Measurements from ENCODE around the gene GGCT.
"Not testable (repeated sequence)": the region's sequence is repeated elsewhere in the genome, so short reads cannot be mapped to it uniquely, and the experiment has no call there.

GGCT gene

GRCh38 chr7:30531286-30531685, 26.7 kb upstream of the GGCT start:
- no peak overlapping the region for H3K9ac ChIP-seq (ENCODE audit: low read length)
- H3K36me3 ChIP-seq (ENCODE audit: control insufficient read depth, insufficient read depth, low read length): no peaks in the 10 kb centered on the region
- no peak overlapping the region for H3K4me3 ChIP-seq (ENCODE audit: low read length)
- peaks cover under 1% of the 10 kb centered on the region for H3K4me1 ChIP-seq (ENCODE audit: control insufficient read depth, insufficient read depth, low read length)
- no peaks in the 10 kb centered on the region for H3K27me3 ChIP-seq (ENCODE audit: control insufficient read depth, insufficient read depth, low read length)
- H3K9me3 ChIP-seq (ENCODE audit: control insufficient read depth, low read length): no peaks in the 10 kb centered on the region

GRCh38 chr7:30530373-30530772, 25.7 kb upstream of the GGCT start:
- H3K27me3 ChIP-seq (ENCODE audit: control insufficient read depth, insufficient read depth, low read length): no peaks in the 10 kb centered on the region
- no peak overlapping the region for H3K9ac ChIP-seq (ENCODE audit: low read length)
- H3K4me1 ChIP-seq (ENCODE audit: control insufficient read depth, insufficient read depth, low read length): peaks cover 9% of the 10 kb centered on the region
- H3K9me3 ChIP-seq (ENCODE audit: control insufficient read depth, low read length): no peaks in the 10 kb centered on the region
- no peaks in the 10 kb centered on the region for H3K36me3 ChIP-seq (ENCODE audit: control insufficient read depth, insufficient read depth, low read length)
- H3K4me3 ChIP-seq (ENCODE audit: low read length): no peak overlapping the region

GRCh38 chr7:30528779-30529178, 24.1 kb upstream of the GGCT start:
- no peaks in the 10 kb centered on the region for H3K9me3 ChIP-seq (ENCODE audit: control insufficient read depth, low read length)
- peaks cover 17% of the 10 kb centered on the region for H3K4me1 ChIP-seq (ENCODE audit: control insufficient read depth, insufficient read depth, low read length)
- no peak overlapping the region for H3K4me3 ChIP-seq (ENCODE audit: low read length)
- H3K36me3 ChIP-seq (ENCODE audit: control insufficient read depth, insufficient read depth, low read length): no peaks in the 10 kb centered on the region
- H3K9ac ChIP-seq (ENCODE audit: low read length): no peak overlapping the region
- no peaks in the 10 kb centered on the region for H3K27me3 ChIP-seq (ENCODE audit: control insufficient read depth, insufficient read depth, low read length)

- not testable (repeated sequence) for H3K36me3 ChIP-seq (ENCODE audit: control insufficient read depth, insufficient read depth, low read length); H3K9me3 ChIP-seq (ENCODE audit: control insufficient read depth, low read length); H3K27me3 ChIP-seq (ENCODE audit: control insufficient read depth, insufficient read depth, low read length); H3K9ac ChIP-seq (ENCODE audit: low read length); H3K4me3 ChIP-seq (ENCODE audit: low read length)
- H3K4me1 ChIP-seq (ENCODE audit: control insufficient read depth, insufficient read depth, low read length): peaks cover 17% of the 10 kb centered on the region
Measured at GRCh38 chr7:30527297-30527696, 22.7 kb upstream of the GGCT start.

- Histone ChIP-seq H3K4me1 (ENCODE audit: control insufficient read depth, insufficient read depth, low read length) (peaks cover 17% of the 10 kb centered on the region), H3K9me3 (ENCODE audit: control insufficient read depth, low read length) (no peaks in the 10 kb centered on the region), H3K36me3 (ENCODE audit: control insufficient read depth, insufficient read depth, low read length) (no peaks in the 10 kb centered on the region), H3K27me3 (ENCODE audit: control insufficient read depth, insufficient read depth, low read length) (no peaks in the 10 kb centered on the region), H3K9ac (ENCODE audit: low read length) (no peak overlapping the region), H3K4me3 (ENCODE audit: low read length) (no peak overlapping the region)
Measured at GRCh38 chr7:30526163-30526562, 21.5 kb upstream of the GGCT start.

GRCh38 chr7:30525429-30525828, 20.8 kb upstream of the GGCT start:
- H3K9ac ChIP-seq (ENCODE audit: low read length): no peak overlapping the region
- no peaks in the 10 kb centered on the region for H3K27me3 ChIP-seq (ENCODE audit: control insufficient read depth, insufficient read depth, low read length)
- H3K4me3 ChIP-seq (ENCODE audit: low read length): no peak overlapping the region
- no peaks in the 10 kb centered on the region for H3K9me3 ChIP-seq (ENCODE audit: control insufficient read depth, low read length)
- H3K4me1 ChIP-seq (ENCODE audit: control insufficient read depth, insufficient read depth, low read length): peaks cover 21% of the 10 kb centered on the region
- H3K36me3 ChIP-seq (ENCODE audit: control insufficient read depth, insufficient read depth, low read length): no peaks in the 10 kb centered on the region

GRCh38 chr7:30524545-30524944, 19.9 kb upstream of the GGCT start:
- Histone ChIP-seq H3K9me3 (ENCODE audit: control insufficient read depth, low read length) (no peaks in the 10 kb centered on the region), H3K36me3 (ENCODE audit: control insufficient read depth, insufficient read depth, low read length) (no peaks in the 10 kb centered on the region), H3K9ac (ENCODE audit: low read length) (no peak overlapping the region), H3K4me1 (ENCODE audit: control insufficient read depth, insufficient read depth, low read length) (peaks cover 22% of the 10 kb centered on the region), H3K27me3 (ENCODE audit: control insufficient read depth, insufficient read depth, low read length) (no peaks in the 10 kb centered on the region), H3K4me3 (ENCODE audit: low read length) (no peak overlapping the region)

- H3K4me3 ChIP-seq (ENCODE audit: low read length): no peak overlapping the region
- no peaks in the 10 kb centered on the region for H3K9me3 ChIP-seq (ENCODE audit: control insufficient read depth, low read length)
- H3K9ac ChIP-seq (ENCODE audit: low read length): no peak overlapping the region
- H3K27me3 ChIP-seq (ENCODE audit: control insufficient read depth, insufficient read depth, low read length): no peaks in the 10 kb centered on the region
- peaks cover 22% of the 10 kb centered on the region for H3K4me1 ChIP-seq (ENCODE audit: control insufficient read depth, insufficient read depth, low read length)
- H3K36me3 ChIP-seq (ENCODE audit: control insufficient read depth, insufficient read depth, low read length): no peaks in the 10 kb centered on the region
Measured at GRCh38 chr7:30523466-30523865, 18.8 kb upstream of the GGCT start.

- H3K9ac ChIP-seq (ENCODE audit: low read length): no peak overlapping the region
- no peaks in the 10 kb centered on the region for H3K27me3 ChIP-seq (ENCODE audit: control insufficient read depth, insufficient read depth, low read length)
- peaks cover 22% of the 10 kb centered on the region for H3K4me1 ChIP-seq (ENCODE audit: control insufficient read depth, insufficient read depth, low read length)
- H3K9me3 ChIP-seq (ENCODE audit: control insufficient read depth, low read length): no peaks in the 10 kb centered on the region
- no peak overlapping the region for H3K4me3 ChIP-seq (ENCODE audit: low read length)
- H3K36me3 ChIP-seq (ENCODE audit: control insufficient read depth, insufficient read depth, low read length): no peaks in the 10 kb centered on the region
Measured at GRCh38 chr7:30522159-30522558, 17.5 kb upstream of the GGCT start.

- H3K9ac ChIP-seq (ENCODE audit: low read length): no peak overlapping the region
- H3K36me3 ChIP-seq (ENCODE audit: control insufficient read depth, insufficient read depth, low read length): no peaks in the 10 kb centered on the region
- H3K4me1 ChIP-seq (ENCODE audit: control insufficient read depth, insufficient read depth, low read length): peaks cover 22% of the 10 kb centered on the region
- H3K4me3 ChIP-seq (ENCODE audit: low read length): no peak overlapping the region
- H3K27me3 ChIP-seq (ENCODE audit: control insufficient read depth, insufficient read depth, low read length): no peaks in the 10 kb centered on the region
- H3K9me3 ChIP-seq (ENCODE audit: control insufficient read depth, low read length): no peaks in the 10 kb centered on the region
Measured at GRCh38 chr7:30521532-30521931, 16.9 kb upstream of the GGCT start.

- no peaks in the 10 kb centered on the region for H3K27me3 ChIP-seq (ENCODE audit: control insufficient read depth, insufficient read depth, low read length)
- H3K9me3 ChIP-seq (ENCODE audit: control insufficient read depth, low read length): no peaks in the 10 kb centered on the region
- peaks cover 6% of the 10 kb centered on the region for H3K4me1 ChIP-seq (ENCODE audit: control insufficient read depth, insufficient read depth, low read length)
- H3K4me3 ChIP-seq (ENCODE audit: low read length): no peak overlapping the region
- no peaks in the 10 kb centered on the region for H3K36me3 ChIP-seq (ENCODE audit: control insufficient read depth, insufficient read depth, low read length)
- H3K9ac ChIP-seq (ENCODE audit: low read length): no peak overlapping the region
Measured at GRCh38 chr7:30519122-30519521, 14.5 kb upstream of the GGCT start.

GRCh38 chr7:30515761-30516160, 11.1 kb upstream of the GGCT start:
- Histone ChIP-seq H3K36me3 (ENCODE audit: control insufficient read depth, insufficient read depth, low read length) (no peaks in the 10 kb centered on the region), H3K4me3 (ENCODE audit: low read length) (no peak overlapping the region), H3K9me3 (ENCODE audit: control insufficient read depth, low read length) (no peaks in the 10 kb centered on the region), H3K4me1 (ENCODE audit: control insufficient read depth, insufficient read depth, low read length) (peaks cover 4% of the 10 kb centered on the region), H3K27me3 (ENCODE audit: control insufficient read depth, insufficient read depth, low read length) (no peaks in the 10 kb centered on the region), H3K9ac (ENCODE audit: low read length) (no peak overlapping the region)

- Histone ChIP-seq H3K9ac (ENCODE audit: low read length) (no peak overlapping the region), H3K4me1 (ENCODE audit: control insufficient read depth, insufficient read depth, low read length) (peaks cover 7% of the 10 kb centered on the region), H3K27me3 (ENCODE audit: control insufficient read depth, insufficient read depth, low read length) (no peaks in the 10 kb centered on the region), H3K36me3 (ENCODE audit: control insufficient read depth, insufficient read depth, low read length) (no peaks in the 10 kb centered on the region), H3K4me3 (ENCODE audit: low read length) (no peak overlapping the region), H3K9me3 (ENCODE audit: control insufficient read depth, low read length) (no peaks in the 10 kb centered on the region)
Measured at GRCh38 chr7:30514776-30515175, 10.1 kb upstream of the GGCT start.
